OCI-LY1 (cell line): ENCODE data around the gene ETF1.

ENCODE experiments used
- H2AFZ ChIP-seq: fragments of 200-600 bp; sonication (generic), shearing (Covaris generic); 2 replicates; pipeline ENCODE4 v1.6.0; 2014; ENCODE audit warnings: antibody characterized with exemption, mild to moderate bottlenecking, low read length
- H3F3A ChIP-seq: fragments of 200-600 bp; sonication (generic), shearing (Covaris generic); 2 replicates; pipeline ENCODE4 v1.6.0; 2014; ENCODE audit warnings: mild to moderate bottlenecking, antibody characterized with exemption, low read length, moderate library complexity; ENCODE audit not compliant: insufficient read depth
- H3K27ac ChIP-seq: fragments of 200-600 bp; sonication (generic); 2 replicates; pipeline ENCODE4 v1.5.1; 2014; ENCODE audit warnings: low read length, mixed run types, mild to moderate bottlenecking, low read depth; ENCODE audit not compliant: poor library complexity, severe bottlenecking
- H3K27me3 ChIP-seq: fragments of 200-600 bp; sonication (generic); 2 replicates; pipeline ENCODE4 v1.6.0; 2014; ENCODE audit warnings: antibody characterized with exemption, mild to moderate bottlenecking, low read length, moderate library complexity; ENCODE audit not compliant: insufficient read depth
- H3K36me3 ChIP-seq: fragments of 200-600 bp; sonication (generic); 2 replicates; pipeline ENCODE4 v1.6.1; 2014; ENCODE audit warnings: mild to moderate bottlenecking, antibody characterized with exemption, low read length, moderate library complexity, mixed read lengths; ENCODE audit not compliant: insufficient read depth
- H3K4me1 ChIP-seq: fragments of 200-600 bp; sonication (generic); 2 replicates; pipeline ENCODE4 v1.5.1; 2014; ENCODE audit warnings: mild to moderate bottlenecking, low read length, moderate library complexity; ENCODE audit not compliant: insufficient read depth, severe bottlenecking
- H3K4me2 ChIP-seq: fragments of 200-600 bp; sonication (generic), shearing (Covaris generic); 2 replicates; pipeline ENCODE4 v1.6.1; 2014; ENCODE audit warnings: low read length
- H3K4me3 ChIP-seq: fragments of 200-600 bp; sonication (generic); 2 replicates; pipeline ENCODE4 v1.5.1; 2014; ENCODE audit warnings: low read length, low read depth, mild to moderate bottlenecking, mixed read lengths; ENCODE audit not compliant: poor library complexity, severe bottlenecking
- H3K79me2 ChIP-seq: fragments of 200-600 bp; shearing (Covaris generic); 2 replicates; pipeline ENCODE4 v1.6.1; 2016; ENCODE audit warnings: mixed run types, low read length, mixed read lengths; ENCODE audit not compliant: insufficient read depth
- H3K9ac ChIP-seq: fragments of 200-600 bp; sonication (generic), shearing (Covaris generic); 2 replicates; pipeline ENCODE4 v1.6.1; 2014; ENCODE audit warnings: mild to moderate bottlenecking, low read length, mixed read lengths
- H3K9me2 ChIP-seq: fragments of 200-600 bp; sonication (generic), shearing (Covaris generic); 2 replicates; pipeline ENCODE4 v1.6.1; 2014; ENCODE audit warnings: low read depth, mild to moderate bottlenecking, low read length, mixed read lengths
- H3K9me3 ChIP-seq: fragments of 200-600 bp; shearing (Covaris generic); 2 replicates; pipeline ENCODE4 v1.6.1; 2014; ENCODE audit warnings: low read length, mixed read lengths
- H4K20me1 ChIP-seq: fragments of 200-600 bp; sonication (generic), shearing (Covaris generic); 2 replicates; pipeline ENCODE4 v1.6.0; 2016; ENCODE audit warnings: mild to moderate bottlenecking, low read length; ENCODE audit not compliant: insufficient read depth
- EZH2 ChIP-seq: fragments of 200-600 bp; sonication (generic), shearing (Covaris generic); IDR thresholded peaks from 2 replicates; pipeline ENCODE4 v1.8.0; 2017; ENCODE audit warnings: borderline replicate concordance, mixed run types, mild to moderate bottlenecking, antibody characterized with exemption, low read length, moderate library complexity, mixed read lengths
- TF ChIP-seq, protein P1 (sequence below): fragments of 200-600 bp; sonication (generic), shearing (Covaris generic); IDR thresholded peaks from 2 replicates; pipeline ENCODE4 v1.5.1; 2017; ENCODE audit warnings: mild to moderate bottlenecking, antibody characterized with exemption, low read length, moderate library complexity, mixed read lengths

ETF1 gene

DNA sequence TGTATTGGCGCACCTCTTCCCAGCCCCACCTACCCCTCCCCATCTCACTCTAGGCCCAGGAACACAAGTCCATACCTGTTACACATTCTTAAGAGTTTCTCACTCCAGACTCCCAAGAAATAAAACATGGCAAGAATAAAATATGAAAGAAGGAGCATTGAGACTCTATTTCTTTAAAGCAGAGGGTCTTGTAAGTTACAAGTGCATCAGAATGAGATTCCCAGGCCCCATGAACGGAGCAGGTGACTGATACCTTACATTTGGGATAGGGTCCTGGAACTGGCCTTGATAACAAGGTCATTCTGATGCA is 72.0 kb downstream of the ETF1 start:
- Histone ChIP-seq H3K4me3 (no peak overlapping the region), H3K27ac (no peak overlapping the region), H3K9me2 (no peaks in the 10 kb centered on the region), H3K36me3 (no peaks in the 10 kb centered on the region), H3K4me2 (no peak overlapping the region), H3K27me3 (no peaks in the 10 kb centered on the region), H4K20me1 (no peaks in the 10 kb centered on the region), H2AFZ (no peak overlapping the region), H3K79me2 (no peaks in the 10 kb centered on the region), H3K9me3 (no peaks in the 10 kb centered on the region), H3K9ac (no peak overlapping the region), H3F3A (no peaks in the 10 kb centered on the region), H3K4me1 (peaks cover 3% of the 10 kb centered on the region)
- TF ChIP-seq EZH2, result no peak
- TF ChIP-seq, protein P1, sequence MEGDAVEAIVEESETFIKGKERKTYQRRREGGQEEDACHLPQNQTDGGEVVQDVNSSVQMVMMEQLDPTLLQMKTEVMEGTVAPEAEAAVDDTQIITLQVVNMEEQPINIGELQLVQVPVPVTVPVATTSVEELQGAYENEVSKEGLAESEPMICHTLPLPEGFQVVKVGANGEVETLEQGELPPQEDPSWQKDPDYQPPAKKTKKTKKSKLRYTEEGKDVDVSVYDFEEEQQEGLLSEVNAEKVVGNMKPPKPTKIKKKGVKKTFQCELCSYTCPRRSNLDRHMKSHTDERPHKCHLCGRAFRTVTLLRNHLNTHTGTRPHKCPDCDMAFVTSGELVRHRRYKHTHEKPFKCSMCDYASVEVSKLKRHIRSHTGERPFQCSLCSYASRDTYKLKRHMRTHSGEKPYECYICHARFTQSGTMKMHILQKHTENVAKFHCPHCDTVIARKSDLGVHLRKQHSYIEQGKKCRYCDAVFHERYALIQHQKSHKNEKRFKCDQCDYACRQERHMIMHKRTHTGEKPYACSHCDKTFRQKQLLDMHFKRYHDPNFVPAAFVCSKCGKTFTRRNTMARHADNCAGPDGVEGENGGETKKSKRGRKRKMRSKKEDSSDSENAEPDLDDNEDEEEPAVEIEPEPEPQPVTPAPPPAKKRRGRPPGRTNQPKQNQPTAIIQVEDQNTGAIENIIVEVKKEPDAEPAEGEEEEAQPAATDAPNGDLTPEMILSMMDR, result no peak

DNA sequence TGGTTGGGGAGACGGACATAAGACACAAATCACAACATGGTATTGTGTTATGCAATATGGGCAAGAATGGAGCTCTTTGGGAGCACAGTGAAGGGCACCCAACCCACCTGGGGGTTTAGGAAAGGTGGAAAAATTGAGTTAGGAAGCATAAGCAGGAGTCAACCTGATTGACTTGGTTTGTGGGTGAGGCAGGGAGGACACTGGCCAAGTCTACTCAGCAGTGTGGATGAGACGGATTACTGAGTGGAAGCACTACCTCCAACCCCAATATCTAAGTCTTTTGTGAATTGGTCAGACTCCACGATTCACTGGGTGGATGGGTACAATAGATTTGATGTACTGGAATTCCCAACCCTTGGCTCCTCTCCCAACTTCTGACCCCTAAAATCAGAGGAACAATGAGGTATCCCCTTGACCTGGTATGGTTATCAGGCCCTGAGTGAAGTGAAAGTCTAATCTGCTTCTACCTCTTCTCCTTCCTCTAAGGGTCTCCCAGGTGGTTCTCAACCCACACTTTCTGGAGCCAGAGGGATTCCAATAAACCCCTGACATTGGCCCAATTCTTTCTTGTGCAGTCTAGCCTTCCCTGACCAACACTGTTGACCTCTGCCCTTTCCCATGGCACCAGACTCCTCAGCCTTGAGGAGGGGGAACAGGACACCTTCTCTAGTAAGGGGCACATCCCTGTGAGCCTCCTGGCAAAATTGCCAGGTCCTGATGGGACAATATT is 72.5 kb downstream of the ETF1 start:
- no peak overlapping the region for H2AFZ ChIP-seq
- H3K79me2 ChIP-seq, result no peaks in the 10 kb centered on the region
- H4K20me1 ChIP-seq, result no peaks in the 10 kb centered on the region
- H3K27ac ChIP-seq, result no peak overlapping the region
- TF ChIP-seq EZH2, result no peak
- TF ChIP-seq, protein P1, result no peak
- H3K36me3 ChIP-seq, result no peaks in the 10 kb centered on the region
- no peaks in the 10 kb centered on the region for H3K27me3 ChIP-seq
- no peaks in the 10 kb centered on the region for H3F3A ChIP-seq
- no peak overlapping the region for H3K9ac ChIP-seq
- H3K4me3 ChIP-seq, result no peak overlapping the region
- peaks cover 8% of the 10 kb centered on the region for H3K4me1 ChIP-seq
- H3K9me2 ChIP-seq, result no peaks in the 10 kb centered on the region
- no peaks in the 10 kb centered on the region for H3K9me3 ChIP-seq
- H3K4me2 ChIP-seq, result no peak overlapping the region

- H3K9me3 ChIP-seq, result no peaks in the 10 kb centered on the region
- H4K20me1 ChIP-seq, result no peaks in the 10 kb centered on the region
Observed at GRCh38 chr5:138469540-138470321, 73.3 kb downstream of the ETF1 start.

More at GRCh38 chr5:138469540-138470321, 73.3 kb downstream of the ETF1 start:
- Histone ChIP-seq H3K9me2 (no peaks in the 10 kb centered on the region), H3K79me2 (no peaks in the 10 kb centered on the region), H2AFZ (no peak overlapping the region), H3K4me2 (no peak overlapping the region), H3K9ac (no peak overlapping the region), H3K27ac (no peak overlapping the region), H3K36me3 (no peaks in the 10 kb centered on the region), H3K4me1 (peaks cover 8% of the 10 kb centered on the region), H3K27me3 (no peaks in the 10 kb centered on the region), H3F3A (no peaks in the 10 kb centered on the region), H3K4me3 (no peak overlapping the region)
- no peak for TF ChIP-seq EZH2
- TF ChIP-seq, protein P1, result no peak
